Measurements from ENCODE around the gene CERS3.

DNA sequence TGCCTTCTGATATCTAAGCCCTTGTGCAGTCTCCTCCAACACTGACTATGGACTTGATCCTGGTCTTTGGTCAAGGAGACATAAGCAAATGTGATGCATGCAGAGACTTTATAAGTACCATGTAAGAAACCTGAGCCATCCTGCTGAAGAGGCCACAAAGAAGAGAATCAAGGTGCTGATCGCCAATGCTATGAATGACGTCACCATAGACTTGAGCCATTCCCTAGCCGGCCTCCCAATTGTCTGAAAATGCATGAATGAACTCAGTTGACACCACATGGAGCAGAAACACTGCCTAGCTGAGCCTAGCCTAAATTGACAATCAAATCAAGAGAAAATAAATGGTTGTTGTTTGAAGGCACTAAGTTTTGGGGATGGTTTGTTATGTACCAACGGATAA, 51.9 kb downstream of the CERS3 start:
- TF ChIP-seq, protein P1, sequence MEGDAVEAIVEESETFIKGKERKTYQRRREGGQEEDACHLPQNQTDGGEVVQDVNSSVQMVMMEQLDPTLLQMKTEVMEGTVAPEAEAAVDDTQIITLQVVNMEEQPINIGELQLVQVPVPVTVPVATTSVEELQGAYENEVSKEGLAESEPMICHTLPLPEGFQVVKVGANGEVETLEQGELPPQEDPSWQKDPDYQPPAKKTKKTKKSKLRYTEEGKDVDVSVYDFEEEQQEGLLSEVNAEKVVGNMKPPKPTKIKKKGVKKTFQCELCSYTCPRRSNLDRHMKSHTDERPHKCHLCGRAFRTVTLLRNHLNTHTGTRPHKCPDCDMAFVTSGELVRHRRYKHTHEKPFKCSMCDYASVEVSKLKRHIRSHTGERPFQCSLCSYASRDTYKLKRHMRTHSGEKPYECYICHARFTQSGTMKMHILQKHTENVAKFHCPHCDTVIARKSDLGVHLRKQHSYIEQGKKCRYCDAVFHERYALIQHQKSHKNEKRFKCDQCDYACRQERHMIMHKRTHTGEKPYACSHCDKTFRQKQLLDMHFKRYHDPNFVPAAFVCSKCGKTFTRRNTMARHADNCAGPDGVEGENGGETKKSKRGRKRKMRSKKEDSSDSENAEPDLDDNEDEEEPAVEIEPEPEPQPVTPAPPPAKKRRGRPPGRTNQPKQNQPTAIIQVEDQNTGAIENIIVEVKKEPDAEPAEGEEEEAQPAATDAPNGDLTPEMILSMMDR (IDR thresholded peaks at IDR 0.05): no peak
- no peak for TF ChIP-seq POLR2A (IDR thresholded peaks at IDR 0.05)
